Fibroblast of gingiva (primary cell): ENCODE results near the gene PPM1N.

Experiments used
- DNase-seq: peaks from one replicate; pipeline ENCODE4 v3.0.0-alpha.2; 2011; ENCODE audit warnings: low read depth

PPM1N gene, protein sequence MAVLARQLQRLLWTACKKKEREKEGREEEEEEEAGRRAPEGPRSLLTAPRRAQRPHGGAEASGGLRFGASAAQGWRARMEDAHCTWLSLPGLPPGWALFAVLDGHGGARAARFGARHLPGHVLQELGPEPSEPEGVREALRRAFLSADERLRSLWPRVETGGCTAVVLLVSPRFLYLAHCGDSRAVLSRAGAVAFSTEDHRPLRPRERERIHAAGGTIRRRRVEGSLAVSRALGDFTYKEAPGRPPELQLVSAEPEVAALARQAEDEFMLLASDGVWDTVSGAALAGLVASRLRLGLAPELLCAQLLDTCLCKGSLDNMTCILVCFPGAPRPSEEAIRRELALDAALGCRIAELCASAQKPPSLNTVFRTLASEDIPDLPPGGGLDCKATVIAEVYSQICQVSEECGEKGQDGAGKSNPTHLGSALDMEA

DNA sequence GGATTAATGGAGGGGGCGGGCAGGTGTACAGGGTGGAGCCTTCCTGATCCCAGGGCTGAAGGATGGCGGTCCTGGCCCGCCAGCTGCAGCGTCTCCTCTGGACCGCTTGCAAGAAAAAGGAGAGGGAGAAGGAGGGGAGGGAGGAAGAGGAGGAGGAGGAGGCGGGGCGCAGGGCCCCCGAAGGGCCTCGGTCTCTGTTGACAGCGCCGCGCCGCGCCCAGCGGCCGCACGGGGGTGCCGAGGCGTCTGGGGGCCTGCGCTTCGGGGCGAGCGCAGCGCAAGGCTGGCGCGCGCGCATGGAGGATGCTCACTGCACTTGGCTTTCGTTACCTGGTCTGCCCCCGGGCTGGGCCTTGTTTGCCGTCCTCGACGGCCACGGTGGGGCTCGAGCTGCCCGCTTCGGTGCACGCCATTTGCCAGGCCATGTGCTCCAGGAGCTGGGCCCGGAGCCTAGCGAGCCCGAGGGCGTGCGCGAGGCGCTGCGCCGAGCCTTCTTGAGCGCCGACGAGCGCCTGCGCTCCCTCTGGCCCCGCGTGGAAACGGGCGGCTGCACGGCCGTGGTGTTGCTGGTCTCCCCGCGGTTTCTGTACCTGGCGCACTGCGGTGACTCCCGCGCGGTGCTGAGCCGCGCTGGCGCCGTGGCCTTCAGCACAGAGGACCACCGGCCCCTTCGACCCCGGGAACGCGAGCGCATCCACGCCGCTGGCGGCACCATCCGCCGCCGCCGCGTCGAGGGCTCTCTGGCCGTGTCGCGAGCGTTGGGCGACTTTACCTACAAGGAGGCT lies at the start of gene PPM1N:
Gene PPM1N (plus strand): TSS at position 33 of the 785 bp plus-strand sequence. CDS start 30 bp downstream, at position 63.
- DNase-seq = peak; percentile 4

DNA sequence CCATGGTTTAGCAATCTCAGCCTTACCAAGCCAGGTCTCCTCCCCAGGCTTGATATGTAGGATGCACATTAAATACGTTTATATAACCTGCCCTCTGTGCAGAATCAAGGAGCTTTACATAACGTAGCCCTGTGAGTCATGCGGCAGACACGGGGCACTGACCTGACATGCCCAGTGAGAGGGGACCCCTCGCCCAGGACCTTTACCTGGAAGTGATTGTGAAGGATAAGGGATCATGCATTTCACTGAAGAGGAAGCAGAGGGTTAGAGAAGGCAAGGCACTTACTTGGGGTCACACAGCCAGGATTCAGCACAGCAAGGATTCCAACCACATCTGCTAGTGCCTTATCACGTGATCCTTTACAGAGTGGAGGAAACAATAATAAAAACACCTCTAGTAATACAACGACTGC lies 49.4 kb upstream of the PPM1N start:
- no peak for DNase-seq

DNA sequence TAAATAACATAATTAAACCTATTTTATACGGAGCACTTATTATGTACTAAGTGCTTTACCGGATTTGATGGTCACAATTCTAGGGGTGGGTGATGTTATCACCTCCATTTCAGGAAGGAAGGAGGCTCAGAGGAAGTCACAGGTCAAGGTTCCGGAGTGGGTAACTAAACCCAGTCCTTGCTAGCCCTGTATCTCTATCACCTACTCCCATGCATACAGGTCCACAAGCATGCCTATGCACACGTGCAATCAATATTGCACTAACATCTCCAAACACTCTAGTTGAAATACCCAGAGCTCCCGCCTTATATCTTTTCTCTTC lies 48.3 kb upstream of the PPM1N start:
- DNase-seq = no peak

DNA sequence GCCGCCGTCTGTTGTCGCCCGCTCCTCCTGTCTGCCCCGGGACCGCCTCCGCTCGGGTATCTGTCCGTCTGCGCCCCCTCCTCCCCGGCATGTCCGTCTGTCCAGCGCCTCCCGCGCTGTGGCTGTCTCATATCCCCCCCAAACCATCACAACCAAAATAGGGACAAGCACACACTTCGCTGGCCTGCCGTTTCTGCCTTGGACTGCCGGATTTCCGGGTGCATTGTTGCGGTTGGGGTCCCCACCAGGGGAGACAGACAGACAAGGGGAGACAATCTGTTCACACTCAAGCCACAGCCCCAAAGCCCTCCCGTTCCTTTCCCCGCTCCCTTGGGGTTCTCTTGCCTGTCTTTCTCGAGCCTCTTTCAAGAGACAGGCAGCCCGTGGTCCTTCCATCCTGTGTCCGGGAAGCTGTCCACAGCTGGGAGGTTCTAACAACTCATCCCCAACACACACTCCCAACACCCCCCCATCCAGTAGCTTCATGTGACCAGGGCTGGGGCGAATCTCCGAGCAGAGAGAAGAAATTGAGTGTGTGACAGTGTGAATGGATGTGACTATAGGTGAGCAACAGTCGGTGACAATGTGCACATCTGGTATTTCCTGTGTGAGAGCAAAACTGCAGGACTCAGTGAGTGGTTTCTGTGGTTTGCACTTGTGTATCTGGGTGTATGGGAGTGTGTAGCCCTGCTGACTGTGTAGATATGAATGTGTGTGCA lies 47.0 kb upstream of the PPM1N start:
- DNase-seq = peak; percentile 66

DNA sequence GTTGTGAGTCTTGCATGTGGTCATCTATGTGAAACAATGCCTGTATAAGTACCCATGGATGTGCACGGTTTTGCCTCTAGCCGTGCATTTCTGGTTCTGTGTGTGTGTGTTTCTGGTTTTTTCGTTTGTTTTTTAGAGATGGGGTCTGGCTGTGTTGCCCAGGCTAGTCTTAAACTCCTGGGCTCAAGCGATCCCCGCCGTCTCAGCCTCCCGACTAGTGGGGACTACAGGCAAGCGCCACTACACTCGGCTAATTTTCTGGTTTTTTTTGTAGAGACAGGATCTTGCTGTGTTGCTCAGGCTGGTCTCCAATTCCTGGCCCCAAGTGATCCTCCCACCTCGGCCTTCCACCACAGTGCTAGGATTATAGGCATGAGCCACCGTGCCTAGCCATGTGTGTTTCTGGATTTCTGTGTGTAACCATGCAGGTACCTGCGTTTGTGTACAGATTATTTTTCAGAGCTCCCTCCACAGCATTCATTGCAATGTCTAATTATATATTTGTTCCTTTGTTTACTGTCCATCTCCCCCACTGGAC lies 46.3 kb upstream of the PPM1N start:
- DNase-seq = no peak

DNA sequence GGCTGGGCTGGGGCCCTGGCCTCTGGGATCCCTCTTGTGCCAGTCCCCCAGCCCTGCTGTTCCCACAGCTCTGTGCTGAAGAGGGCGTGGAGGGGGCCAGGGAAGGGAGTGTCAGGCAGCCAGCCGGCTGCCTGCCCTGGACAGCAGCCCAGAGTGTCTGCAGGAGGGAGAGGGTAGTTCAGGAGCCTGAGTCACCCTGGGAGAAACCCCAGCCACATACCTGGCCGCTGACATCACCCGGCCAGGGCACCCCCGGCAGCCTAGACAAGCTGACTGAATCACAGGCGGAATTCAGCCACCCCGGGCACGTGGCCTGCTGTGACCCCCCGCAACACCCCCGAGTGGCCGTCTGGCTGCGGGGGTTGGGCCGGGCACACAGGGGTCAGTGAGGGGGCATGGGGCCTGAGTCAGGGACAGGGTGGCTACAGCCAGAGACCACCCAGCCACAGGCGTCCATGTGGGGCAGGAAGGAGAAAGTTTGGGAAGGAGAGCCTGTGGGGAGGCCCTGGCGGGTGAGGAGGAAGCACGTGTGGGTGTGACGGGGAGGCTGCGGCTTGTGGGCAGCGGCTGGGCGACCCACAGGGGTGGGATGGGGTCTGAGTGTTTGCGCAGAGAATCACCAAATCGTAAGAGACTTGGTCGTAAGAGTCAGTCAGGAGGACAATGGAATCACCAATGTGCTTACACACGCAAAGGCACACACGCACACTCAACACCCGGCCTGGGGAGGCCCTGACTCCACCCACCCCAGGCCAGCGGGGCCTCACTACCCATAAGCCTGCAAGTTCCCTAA lies 42.3 kb upstream of the PPM1N start:
- DNase-seq = peak; percentile 97

DNA sequence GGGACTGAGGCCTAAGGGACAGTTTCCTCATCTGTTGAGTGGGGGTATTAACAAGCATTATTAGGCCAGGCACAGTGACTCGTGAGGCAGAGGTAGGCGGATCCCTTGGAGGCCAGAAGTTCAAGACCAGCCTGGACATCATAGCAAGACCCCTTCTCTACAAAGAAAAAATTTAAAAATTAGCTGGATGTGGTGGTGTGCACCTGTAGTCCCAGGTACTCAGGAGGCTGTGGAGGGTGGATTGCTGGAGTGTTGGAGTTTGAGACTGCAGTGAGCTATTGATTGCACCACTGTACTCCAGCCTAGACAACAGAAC lies 41.8 kb upstream of the PPM1N start:
- DNase-seq = no peak

DNA sequence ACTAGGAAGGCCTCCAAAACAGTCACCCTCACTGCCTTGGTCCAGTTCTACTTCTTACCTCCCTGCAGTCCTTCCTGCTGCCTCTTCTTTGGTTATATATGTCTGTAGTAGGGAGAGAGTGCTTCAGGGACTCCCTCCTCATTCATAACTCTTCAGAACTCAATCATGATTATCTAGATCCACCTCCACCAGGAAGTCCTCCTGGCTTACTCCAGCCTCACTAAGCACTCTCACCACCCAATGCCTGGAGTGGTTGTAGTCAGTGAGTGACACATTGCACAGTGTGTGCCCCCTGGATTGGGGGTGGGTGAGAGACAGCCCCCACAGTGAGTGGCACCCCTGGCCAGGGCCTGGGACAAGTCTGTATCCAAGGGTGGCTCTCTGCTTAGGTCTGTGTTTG lies 40.5 kb upstream of the PPM1N start:
- DNase-seq = no peak

DNA sequence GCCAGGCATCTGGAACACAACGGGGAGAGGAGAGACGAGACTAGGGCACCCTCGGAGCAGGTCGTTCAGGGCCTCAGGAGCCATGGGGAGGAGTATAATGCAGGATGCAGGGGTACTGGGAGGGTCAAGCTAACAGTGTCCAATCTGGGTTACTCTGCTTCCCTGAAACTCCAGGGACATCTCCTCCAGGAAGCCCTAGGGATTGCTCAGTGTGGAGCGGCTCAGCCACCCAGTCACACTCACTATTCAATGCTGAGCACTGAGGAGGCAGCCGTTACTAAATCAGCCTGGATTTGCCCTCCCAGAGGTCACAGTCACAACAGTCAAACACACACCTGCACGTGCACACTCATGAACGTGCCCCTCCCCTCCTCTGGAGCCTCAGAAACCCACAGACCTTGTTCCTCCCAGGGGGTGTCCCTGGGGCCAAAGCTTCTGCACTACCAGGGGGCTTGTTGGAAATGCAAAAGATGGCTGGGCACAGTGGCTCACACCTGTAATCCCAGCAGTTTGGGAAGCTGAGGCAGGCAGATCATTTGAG lies 37.4 kb upstream of the PPM1N start:
- no peak for DNase-seq

DNA sequence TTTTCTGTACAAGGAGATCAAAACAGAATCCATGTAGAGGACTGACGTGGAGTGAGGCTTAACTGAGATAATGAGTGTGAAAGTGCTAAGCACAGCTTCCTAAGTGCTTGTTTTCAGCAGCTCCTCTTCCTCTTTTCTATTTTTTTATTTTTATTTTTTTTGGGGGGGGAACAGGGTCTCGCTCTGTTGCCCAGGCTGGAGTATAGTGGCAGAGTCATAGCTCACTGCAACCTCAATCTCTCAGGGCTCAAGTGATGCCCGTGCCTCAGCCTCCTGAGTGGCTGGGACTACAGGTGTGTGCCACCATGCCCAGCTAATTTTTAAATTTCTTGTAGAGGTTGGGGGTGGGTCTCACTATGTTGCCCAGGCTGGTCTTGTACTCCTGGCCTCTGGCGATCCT lies 36.1 kb upstream of the PPM1N start:
- no peak for DNase-seq

DNA sequence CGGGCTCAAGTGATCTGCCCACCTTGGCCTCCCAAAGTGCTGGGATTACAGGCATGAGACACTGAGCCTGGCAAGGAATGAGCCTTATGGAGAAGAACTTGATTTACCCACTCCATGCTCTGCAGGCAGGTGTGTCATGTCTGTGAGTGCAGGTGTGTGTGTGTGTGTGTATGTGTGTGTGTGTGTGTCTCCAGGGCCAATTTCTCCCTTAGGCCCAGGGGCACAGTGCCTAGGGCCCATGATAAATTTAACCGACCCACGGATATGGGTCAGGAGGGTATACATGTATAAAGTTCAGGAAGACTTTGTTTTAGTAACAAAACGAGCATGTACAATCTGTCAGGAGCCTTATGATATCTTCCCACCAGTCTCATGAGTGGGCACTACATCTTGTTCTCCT lies 35.0 kb upstream of the PPM1N start:
- no peak for DNase-seq

DNA sequence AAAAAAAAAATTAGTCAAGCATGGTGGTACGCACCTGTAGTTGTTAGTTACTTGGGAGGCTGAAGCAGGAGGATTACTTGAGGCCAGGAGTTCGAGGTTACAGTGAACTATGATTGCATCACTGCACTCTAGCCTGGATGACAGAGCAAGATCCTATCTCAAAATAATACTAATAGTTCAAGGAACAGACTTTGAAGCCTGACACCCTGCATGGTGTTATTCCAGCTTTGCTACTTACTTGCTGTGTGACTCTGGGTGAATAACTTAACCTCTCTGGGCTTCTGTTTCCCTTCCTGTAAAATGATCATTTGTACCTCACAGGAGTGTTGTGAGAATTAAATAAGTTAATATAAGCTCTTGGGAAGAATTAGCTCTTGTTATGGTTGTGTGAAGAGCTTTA lies 34.0 kb upstream of the PPM1N start:
- no peak for DNase-seq

DNA sequence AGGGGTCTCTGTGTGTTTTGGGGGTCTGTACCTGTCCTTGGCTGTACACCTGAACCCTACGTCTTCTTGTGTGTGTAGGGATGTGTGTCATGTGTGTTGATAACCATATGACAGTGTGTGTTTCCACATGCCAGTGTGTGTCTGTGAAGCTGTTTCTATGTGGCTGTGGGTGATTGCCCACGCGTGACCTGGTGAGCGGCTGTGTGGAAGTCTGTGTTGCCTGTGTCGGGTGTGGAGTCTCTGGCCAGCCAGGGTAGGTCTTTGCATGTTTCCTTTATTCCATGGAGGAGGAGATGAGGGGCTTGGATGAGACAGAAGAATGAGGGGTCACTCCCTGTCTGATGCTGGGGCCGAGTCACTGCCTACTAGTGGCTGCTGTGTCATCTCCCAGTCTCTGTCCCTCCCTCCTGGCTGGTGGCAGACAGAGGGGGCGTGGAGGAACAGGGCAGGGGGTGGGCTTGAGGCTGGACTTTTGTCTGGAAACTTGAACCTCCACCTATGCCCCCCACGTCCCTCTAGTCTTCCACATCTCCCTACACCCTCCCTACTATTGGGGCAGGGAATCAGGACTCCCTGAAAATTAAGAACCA lies 33.3 kb upstream of the PPM1N start:
- DNase-seq = no peak

DNA sequence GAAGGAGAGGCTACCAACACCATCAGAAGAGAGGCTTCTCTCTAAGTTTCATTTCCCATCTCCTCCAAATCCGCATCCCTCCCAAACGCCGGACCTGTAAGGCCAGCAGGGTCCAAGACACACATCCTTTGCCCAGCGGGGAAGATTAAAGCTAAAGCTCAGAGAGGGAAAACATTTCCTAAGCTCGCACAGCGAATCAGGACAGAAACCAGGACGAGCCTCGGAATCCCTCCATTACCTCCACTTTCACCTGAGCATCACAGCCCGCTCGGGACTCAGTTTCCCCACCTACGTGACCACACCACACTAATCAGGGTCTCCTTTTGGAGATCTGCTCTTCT lies 31.2 kb upstream of the PPM1N start:
- DNase-seq = no peak

DNA sequence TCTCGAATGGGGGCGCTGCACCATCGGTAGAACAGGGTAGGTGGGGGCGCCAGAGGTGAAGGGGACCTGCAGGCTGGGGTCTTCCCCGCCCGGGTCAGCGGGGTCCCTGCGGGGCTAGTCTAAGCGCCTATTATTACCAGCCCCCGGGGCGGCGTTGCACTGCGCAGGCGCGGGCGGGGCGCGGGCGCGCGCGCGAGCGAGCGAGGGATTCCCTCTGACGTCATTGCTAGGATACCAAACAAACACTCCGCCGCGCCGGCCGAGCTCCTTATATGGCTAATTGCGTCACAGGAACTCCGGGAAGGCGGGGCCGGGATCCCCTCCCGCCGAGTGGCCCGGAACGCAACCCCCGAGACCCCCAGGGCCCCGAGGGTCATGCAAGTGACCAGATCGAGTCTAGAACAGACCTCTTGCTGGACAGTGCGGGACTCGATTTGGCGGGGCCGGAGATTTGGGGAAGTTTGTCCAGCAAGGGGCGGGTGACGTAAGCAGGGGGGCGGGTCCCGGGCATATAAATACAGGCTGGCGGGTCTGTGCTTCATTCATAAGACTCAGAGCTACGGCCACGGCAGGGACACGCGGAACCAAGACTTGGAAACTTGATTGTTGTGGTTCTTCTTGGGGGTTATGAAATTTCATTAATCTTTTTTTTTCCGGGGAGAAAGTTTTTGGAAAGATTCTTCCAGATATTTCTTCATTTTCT lies 30.6 kb upstream of the PPM1N start, which contains the start of gene FOSB:
Gene FOSB (plus strand): TSS at position 541 of the 703 bp plus-strand sequence. CDS start 591 bp downstream, outside the sequence.
- DNase-seq = peak; percentile 95

DNA sequence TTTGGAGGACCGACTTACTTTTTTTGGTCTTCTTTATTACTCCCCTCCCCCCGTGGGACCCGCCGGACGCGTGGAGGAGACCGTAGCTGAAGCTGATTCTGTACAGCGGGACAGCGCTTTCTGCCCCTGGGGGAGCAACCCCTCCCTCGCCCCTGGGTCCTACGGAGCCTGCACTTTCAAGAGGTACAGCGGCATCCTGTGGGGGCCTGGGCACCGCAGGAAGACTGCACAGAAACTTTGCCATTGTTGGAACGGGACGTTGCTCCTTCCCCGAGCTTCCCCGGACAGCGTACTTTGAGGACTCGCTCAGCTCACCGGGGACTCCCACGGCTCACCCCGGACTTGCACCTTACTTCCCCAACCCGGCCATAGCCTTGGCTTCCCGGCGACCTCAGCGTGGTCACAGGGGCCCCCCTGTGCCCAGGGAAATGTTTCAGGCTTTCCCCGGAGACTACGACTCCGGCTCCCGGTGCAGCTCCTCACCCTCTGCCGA lies 30.0 kb upstream of the PPM1N start:
- DNase-seq = no peak

DNA sequence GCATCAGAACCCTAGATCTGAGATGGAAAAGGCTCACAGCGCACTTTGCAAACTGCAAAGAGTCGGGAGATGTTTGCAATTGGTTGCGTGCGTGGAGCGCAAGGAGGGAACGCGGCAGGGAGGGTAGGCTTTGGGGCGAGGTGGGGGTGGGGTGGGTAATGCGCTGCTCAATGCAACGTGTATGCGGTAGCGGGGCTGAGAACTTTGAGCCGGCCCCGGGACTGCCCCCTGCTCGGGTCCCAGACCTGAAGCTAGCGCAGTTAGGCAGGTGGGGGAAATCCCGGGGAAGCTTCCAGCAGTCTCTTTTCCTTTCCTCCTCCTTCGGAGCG lies 29.5 kb upstream of the PPM1N start:
- no peak for DNase-seq

DNA sequence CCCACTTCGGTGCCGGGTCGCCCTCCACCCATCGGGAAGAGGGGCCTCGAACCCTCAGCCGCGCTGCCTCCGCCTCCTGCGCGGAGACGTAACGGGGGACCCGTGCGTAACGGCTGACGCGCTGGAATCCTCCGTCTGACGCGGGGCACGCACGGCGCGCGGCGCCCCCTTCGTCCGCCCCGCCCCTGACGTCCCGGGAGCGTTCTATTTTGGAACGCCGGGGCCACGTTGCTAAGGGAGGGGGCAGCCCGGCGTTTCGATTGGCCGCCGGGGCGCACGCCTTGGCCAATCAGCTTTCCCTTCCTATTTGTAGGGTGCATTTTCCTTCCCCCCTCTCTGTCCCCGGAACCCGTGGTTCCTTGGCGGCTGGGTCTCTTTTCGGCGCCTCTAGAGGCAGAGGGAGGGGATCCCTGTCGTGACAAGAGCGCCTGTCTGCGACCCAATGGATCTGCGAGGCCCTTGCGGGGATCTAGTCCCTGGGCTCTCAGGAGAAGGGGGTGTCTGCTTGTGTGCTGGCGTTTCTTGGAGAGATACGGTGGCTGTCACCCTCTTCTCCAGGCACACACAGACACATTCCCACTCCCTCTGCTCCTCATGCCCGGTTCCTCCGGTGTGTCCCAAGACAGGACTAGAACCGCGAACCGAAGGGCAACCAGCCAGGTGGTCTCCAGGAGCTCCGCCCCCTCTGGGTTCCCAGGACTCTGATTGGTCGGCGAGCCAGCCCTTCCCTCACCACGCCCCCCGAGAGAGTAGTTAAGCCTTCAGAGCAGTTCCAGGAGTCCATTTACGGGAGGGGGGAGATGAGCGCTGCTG lies 28.9 kb upstream of the PPM1N start:
- peak; percentile 91 for DNase-seq

DNA sequence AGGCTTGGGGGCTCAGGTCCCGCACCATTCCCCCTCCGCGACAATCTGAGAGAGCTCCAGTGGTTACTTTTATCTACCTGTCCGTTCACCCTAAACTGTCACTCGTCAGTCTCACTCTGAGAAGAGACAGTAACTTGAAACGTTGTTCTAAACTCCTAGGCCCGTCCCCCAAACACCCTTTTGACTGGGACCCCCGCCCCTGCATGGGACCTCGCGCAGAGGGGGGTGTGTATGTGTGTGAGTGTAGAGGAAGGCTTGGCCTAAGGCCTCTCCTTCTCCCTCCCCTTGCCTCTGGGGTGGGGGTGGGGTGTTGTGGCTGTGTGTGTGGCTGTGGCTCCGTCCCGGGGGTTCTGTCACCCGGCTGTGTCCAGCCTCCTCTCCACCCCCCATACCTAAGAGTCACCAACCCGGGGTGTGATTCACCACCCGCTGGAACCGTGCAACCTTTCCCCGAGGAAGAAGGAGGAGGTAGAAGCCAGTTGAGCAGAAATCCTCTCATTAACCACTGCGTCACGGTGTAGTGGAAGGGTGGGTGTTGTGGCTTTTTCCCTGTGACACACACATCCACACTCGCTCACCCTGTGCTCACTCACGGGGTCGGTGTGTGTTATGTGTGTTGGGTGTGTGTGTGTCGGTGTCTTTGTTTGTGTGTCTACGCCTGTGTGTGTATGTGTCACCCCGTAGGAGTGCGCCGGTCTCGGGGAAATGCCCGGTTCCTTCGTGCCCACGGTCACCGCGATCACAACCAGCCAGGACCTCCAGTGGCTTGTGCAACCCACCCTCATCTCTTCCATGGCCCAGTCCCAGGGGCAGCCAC lies 28.1 kb upstream of the PPM1N start:
- DNase-seq = peak; percentile 79
